HL-60 (cell line): Measurements from ENCODE around the gene CCNY.

Source experiments
- DNase-seq, 2 experiments: peaks; one replicate each; pipeline ENCODE4 v3.0.0-alpha.2; 2010 to 2020; ENCODE audit warnings: low read depth in 1 of 2, low spot score in 1 of 2
- H3K27ac ChIP-seq: fragments of 250-450 bp; sonication (Bioruptor Pico); replicated peaks from 2 replicates; pipeline ENCODE4 v1.5.1; 2020; ENCODE audit warnings: mild to moderate bottlenecking, moderate library complexity
- H3K27me3 ChIP-seq: fragments of 250-450 bp; sonication (Bioruptor Pico); 2 replicates; pipeline ENCODE4 v1.5.1; 2021; ENCODE audit warnings: mild to moderate bottlenecking, moderate library complexity; ENCODE audit not compliant: insufficient read depth, poor library complexity, severe bottlenecking
- H3K4me3 ChIP-seq: replicated peaks from 2 replicates; pipeline ENCODE4 v1.5.1; 2011; ENCODE audit warnings: mild to moderate bottlenecking, control low read depth, low read length; ENCODE audit not compliant: insufficient read depth
- CTCF ChIP-seq: IDR thresholded peaks from one replicate; pipeline ENCODE4 v1.5.1; 2011; ENCODE audit warnings: low read length, control low read depth, inconsistent platforms; ENCODE audit not compliant: insufficient read depth
- GABPA ChIP-seq: IDR thresholded peaks from 2 replicates; pipeline ENCODE4 v1.6.1; 2012; ENCODE audit warnings: low read depth
- POLR2AphosphoS5 ChIP-seq: IDR thresholded peaks from 2 replicates; pipeline ENCODE4 v1.6.1; 2012; ENCODE audit warnings: low read depth
- REST ChIP-seq: IDR thresholded peaks from 2 replicates; pipeline ENCODE4 v1.6.1; 2012; ENCODE audit warnings: low read depth; ENCODE audit not compliant: insufficient replicate concordance
- SPI1 ChIP-seq: IDR thresholded peaks from 2 replicates; pipeline ENCODE4 v1.6.1; 2012; ENCODE audit warnings: low read depth, mild to moderate bottlenecking, borderline replicate concordance

The CCNY gene

GRCh38 chr10:35498693-35499092 is 162.4 kb downstream of the CCNY start:
- Histone ChIP-seq H3K27ac (no peak overlapping the region), H3K27me3 (no peaks in the 10 kb centered on the region), H3K4me3 (no peak overlapping the region)
- TF ChIP-seq SPI1 (no peak), GABPA (no peak), REST (no peak), POLR2AphosphoS5 (no peak), CTCF (no peak)
- no peak for DNase-seq

GRCh38 chr10:35501923-35502322 is 165.6 kb downstream of the CCNY start:
- no peak for DNase-seq
- Histone ChIP-seq H3K4me3 (no peak overlapping the region), H3K27ac (no peak overlapping the region), H3K27me3 (no peaks in the 10 kb centered on the region)
- TF ChIP-seq CTCF (no peak), POLR2AphosphoS5 (no peak), REST (no peak), SPI1 (no peak), GABPA (no peak)

GRCh38 chr10:35502692-35503091 is 166.4 kb downstream of the CCNY start:
- Histone ChIP-seq H3K27me3 (no peaks in the 10 kb centered on the region), H3K27ac (no peak overlapping the region), H3K4me3 (no peak overlapping the region)
- TF ChIP-seq SPI1 = no peak
- no peak for TF ChIP-seq POLR2AphosphoS5
- no peak for TF ChIP-seq GABPA
- TF ChIP-seq REST = no peak
- no peak for TF ChIP-seq CTCF
- no peak for DNase-seq
